ENCODE results near the gene PLAU.
"Not testable (repeated sequence)": the region's sequence is repeated elsewhere in the genome, so short reads cannot be mapped to it uniquely, and the experiment has no call there.

PLAU gene

GRCh38 chr10:73876971-73877370 is 34.0 kb upstream of the PLAU start:
- DNase-seq, result no peak

- DNase-seq, result no peak
Measured at GRCh38 chr10:73877533-73878160, 33.3 kb upstream of the PLAU start.

- no peak for DNase-seq
Measured at GRCh38 chr10:73878365-73878764, 32.6 kb upstream of the PLAU start.

DNA sequence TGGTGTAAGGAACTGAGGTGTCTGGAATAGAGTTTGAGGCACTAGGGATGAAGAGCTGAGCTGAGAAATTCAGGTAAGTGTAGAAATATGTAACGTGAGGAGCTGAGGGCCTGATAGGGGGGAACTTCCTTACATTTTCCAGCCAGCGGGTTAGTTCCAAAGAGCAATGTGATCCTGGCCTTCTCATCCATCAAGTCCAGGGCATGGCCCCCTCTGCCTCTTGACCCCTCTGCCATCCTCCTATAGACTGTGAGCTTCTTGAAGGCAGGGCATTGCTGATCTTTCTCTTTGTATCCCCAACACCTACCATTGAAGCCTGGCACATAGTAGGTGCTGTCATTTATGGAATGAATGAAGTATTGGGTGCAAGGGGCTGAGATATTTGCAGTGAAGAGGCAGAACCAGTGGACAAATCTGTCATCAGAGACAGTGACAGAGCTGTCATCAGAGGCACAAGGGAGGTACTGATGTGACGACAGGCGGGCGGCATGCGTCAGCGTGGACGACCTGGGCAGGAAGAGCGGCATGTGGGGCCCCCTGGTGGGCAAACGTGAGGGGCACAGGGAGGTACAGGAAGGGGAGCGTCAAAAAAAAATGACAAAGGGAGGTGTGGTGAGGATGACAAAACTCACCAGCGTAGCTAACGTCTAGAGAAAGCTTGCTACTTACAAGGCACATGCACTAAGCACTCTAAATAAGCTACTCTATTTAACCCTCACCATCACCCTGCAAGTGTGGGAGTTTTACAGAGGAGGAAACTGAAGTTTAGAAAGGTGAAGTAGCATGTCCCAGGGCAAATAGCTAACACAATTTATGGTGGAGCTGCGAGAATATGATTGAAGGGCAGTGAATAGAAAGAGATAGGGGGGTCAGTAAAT is 31.4 kb upstream of the PLAU start:
- peak; percentile 84 for DNase-seq

- no peak for DNase-seq
Measured at GRCh38 chr10:73881221-73881919, 29.6 kb upstream of the PLAU start.

- DNase-seq, result no peak
Measured at GRCh38 chr10:73884017-73884416, 26.9 kb upstream of the PLAU start.

- peak; percentile 84 for DNase-seq
Measured at GRCh38 chr10:73886085-73886529, 24.8 kb upstream of the PLAU start.

DNA sequence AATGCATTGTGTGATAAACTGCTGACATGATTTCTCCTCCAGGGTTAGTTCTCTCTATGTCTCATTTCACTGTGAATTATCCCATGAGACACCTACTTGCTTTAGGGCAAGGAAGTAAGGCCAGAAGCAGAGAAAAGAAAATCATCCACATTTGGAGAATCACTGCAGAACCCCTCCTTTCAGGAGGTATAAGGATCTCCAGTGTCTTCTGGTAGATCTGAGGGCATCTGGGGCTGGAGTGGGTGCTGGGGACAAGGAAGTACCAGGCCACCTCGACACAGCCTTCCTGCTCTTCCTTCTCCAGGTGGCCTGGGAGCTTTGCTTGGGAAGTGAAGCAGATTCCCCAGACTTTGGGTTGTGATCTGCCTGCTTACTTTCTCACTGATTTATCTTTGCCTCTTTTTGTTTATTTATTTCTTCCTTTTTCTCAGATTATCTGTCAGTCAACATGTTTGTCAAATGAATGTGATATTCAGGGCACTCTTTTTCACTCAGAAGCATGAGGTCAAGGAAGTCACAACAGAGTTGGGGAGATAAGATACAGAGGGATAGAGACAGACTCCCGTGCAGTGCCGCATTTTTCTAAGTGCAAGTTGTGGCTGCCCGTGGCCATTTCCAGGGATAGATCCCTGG is 24.2 kb upstream of the PLAU start:
- DNase-seq, result no peak

GRCh38 chr10:73887294-73888039 is 23.5 kb upstream of the PLAU start:
- peak; percentile 98 for DNase-seq

GRCh38 chr10:73888514-73888913 is 22.4 kb upstream of the PLAU start:
- no peak for DNase-seq

DNA sequence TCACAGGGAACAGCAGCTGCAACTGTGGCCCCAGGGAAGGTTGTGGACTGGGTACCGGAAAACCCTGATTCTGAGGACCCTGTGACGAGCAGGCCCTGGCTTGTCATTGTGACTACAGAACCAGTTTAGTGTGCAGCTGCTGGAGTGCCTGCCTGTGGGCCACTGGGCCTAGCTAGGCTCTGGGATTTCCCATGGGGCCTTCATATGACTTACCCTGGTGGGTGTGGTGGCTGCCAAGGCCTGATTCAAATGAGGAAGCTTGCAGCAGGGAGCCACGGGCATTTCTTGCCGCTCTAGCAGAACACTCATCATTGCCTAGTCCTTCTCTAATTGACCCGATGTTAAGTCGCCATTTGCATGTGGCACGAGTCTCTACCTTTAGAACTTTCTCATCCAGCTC is 21.9 kb upstream of the PLAU start:
- DNase-seq, result peak; percentile 76

GRCh38 chr10:73889416-73889815 is 21.5 kb upstream of the PLAU start:
- DNase-seq, result not testable (repeated sequence)

- no peak for DNase-seq
Measured at GRCh38 chr10:73890261-73890660, 20.7 kb upstream of the PLAU start.

DNA sequence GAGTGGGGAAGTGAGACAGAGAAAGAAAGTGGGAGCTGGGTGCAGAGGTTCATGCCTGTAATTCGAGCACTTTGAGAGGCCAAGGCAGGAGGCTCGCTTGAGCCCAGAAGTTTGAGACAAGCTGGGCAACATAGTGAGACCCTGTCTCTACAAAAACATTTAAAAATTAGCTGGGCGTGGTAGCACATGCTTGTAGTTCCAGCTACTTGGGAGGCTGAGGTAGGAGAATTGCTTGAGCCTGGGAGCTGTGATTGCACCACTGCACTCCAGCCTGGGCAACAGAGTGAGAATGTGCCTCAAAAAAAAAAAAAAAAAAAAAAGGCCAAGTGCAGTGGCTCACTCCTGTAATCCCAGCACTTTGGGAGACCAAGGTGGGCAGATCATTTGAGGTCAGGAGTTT is 20.1 kb upstream of the PLAU start:
- not testable (repeated sequence) for DNase-seq

DNA sequence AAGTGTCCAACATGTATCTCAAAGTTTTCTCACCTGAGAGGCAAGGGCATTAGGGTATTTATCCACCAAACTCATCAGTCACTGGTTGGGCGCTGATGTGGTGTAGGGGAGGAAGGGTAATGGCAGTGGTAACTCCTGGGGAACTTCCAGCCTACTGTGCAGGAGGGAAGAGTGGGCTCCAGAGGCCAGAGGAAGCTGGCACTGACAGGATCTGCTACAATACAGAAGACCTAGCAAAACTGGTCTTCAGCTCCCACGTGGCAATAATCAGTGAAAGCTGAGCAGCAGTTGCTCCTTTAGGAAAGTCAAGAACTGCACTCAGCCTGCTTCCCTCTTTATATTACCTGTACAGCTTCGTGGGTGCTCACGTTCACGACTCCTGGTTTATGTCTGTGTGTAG is 19.4 kb upstream of the PLAU start:
- no peak for DNase-seq

- peak; percentile 78 for DNase-seq
Measured at GRCh38 chr10:73892310-73893030, 18.5 kb upstream of the PLAU start.

DNA sequence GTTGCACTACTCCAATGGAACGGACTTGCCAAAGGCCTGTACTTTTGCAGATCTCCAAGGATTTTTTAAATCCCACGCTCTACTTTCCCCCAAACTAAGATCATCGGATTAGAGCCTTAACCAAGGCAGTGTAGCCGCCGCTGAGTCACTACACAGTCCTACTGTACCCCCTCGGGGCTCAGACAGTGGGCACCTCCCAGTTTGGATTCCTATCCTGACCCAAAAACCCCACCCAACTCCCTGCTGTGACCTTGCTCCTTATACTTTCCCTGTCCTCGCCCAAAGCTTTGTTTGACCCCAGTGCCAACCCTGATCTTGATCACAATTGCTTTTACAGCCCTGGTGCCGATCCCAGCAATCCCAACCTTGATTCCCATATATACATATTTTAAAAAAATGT is 17.5 kb upstream of the PLAU start:
- peak; percentile 68 for DNase-seq

DNA sequence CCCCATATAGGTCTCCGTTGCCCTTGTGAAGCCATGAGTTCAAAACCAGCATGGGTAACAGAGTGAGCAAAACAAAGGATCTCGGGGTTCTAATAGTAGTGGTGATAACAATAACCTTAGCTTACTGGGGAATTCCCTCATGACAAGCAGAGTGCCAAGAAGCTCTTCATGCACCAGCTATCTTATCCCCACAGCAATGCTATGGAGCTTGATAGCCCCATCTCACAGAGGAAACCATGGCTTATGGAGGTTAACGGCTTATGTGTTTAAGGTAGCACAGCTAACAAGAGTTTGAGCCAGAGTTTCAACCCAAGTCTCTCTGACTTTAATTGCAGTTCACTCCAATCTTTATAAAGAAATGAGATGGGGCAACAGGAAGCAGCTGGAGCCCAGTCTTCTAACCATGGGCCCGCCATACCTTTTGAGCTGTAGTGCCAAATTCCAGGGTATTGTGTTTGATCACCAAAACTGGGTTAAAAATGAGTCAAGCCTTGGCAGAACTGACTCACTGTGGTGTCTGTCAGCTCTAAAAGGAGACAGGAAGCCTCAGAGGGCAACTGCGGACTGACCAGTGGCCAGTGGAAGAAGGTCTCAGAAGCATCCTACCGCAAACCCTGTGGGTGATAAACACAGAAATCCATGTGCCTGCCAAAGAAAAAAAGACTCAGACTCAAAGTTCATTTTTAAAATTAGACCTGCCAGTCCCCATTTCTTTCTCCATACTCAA is 16.5 kb upstream of the PLAU start:
- DNase-seq, result peak; percentile 96

GRCh38 chr10:73895381-73895780 is 15.6 kb upstream of the PLAU start:
- DNase-seq, result not testable (repeated sequence)

GRCh38 chr10:73897693-73898092 is 13.2 kb upstream of the PLAU start:
- no peak for DNase-seq
